NCI-H1694 treated with DMSO at 0.1 percent for 48 hours (cell line): ENCODE results near the gene PUS1.
"Not testable (repeated sequence)": the region's sequence is repeated elsewhere in the genome, so short reads cannot be mapped to it uniquely, and the experiment has no call there.

ENCODE experiments used
- DNase-seq: peaks from one replicate; lab custom pipeline; 2025; lab: John Stamatoyannopoulos, UW

The PUS1 gene

DNA sequence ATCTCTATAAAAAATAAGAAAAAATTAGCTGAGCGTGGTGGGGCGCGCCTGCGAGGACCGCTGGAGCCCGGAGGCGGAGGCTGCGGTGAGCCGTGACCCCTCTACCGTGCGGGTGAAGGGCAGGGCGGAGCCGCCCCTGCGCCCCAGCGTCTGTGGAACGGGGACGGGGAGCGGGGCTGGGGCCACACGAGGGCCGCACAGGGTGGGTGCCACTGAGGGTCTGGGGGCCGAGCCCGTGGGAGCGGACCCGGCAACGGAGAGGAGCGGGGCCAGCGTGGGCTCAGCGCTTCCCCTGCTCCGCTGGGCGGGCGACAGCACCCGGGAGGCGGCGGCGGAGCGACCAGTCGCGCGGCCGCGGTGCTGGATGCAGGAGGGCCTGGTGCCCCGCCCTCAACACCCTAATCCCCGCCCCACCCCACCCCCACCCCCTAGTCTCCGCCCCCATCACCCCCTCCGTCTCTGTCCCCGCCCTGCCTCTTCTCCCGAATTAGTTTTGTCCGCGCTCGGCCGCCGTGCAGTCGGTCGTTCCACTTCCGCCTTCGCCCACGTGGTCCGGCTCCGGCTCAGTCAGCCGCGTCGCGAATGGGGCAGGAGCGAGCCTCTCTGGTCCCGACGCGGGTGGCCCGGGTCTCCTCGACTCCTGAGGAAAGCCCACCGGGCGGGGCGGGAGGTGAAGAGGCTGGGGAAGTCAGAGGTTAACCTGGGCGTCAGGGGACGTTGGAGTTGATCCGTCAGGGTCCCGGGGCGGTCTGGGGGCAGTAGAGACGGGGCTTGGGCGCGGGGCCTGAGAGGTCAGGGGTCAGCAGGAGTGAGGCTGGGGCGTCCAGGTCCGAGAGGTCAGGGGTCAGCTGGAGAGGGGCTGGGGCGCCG lies at the start of gene PUS1:
TSS of gene PUS1 (plus strand) at position 566 of the 870 bp plus-strand sequence. CDS start 447 bp downstream, outside the sequence.
- peak; percentile 65 for DNase-seq

DNA sequence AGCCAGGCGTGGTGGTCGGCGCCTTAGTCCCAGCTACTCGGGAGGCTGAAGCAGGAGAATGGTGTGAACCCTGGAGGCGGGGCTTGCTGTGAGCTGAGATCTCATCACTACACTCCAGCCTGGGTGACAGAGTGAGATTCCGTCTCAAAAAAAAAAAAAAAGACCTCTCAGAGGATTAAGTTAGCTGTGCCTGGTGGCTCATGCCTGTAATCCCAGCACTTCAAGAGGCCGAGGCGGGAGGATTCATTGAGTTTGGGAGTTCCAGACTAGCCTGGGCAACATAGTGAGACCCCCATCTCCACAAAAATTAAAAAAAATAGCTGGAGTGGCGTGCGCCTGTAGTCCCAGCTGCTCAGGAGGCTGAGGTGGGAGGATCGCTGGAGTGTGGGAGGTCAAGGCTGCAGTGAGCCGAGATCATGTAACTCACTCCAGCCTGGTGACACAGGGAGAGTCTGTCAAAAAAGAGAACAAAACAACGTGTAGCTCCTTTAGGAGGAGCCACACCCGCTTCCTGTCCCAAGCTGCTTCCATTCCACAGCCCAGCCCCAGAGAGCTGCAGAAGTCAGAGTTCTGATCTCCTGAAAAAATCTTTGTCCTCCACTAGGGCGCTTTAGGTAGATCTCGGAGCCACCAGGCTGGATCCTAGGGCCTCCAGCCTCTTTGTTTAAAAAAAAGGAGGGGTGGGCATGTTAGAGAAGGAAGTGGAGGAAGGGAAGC lies 46.1 kb upstream of the PUS1 start:
- no peak for DNase-seq

DNA sequence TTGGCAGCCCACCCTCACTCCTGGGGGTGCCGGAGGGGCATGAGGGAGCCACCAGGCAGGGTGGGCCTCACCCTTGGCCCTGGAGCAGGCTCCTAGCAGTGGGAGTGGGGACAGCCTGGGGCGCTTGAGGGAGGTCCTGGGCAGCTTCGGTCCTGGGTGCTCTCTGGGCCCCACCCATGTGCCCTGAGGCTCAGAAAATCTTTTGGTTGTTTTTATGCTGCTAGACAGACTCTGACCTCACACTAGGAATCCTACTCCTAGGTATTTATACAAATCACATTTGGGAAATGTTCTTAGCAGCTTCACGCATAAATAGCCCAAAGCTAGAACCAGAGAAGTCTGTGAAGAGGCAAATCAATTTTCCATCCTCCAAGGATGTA lies 45.6 kb upstream of the PUS1 start:
- no peak for DNase-seq

DNA sequence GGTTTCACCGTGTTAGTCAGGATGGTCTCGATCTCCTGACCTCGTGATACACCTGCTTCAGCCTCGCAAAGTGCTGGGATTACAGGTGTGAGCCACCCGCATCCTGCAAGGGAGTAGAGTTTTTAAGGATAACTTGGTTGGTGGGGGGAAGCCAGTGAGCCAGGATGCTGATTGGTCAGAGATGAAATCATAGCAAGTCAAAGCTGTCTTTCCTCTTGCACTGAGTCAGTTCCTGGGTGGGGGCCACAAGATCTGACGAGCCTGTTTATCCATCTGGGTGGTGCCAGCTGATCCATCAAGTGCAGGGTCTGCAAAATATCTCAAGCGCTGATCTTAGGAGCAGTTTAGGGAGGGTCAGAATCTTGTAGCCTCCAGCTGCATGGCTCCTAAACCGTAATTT lies 44.0 kb upstream of the PUS1 start:
- not testable (repeated sequence) for DNase-seq

DNA sequence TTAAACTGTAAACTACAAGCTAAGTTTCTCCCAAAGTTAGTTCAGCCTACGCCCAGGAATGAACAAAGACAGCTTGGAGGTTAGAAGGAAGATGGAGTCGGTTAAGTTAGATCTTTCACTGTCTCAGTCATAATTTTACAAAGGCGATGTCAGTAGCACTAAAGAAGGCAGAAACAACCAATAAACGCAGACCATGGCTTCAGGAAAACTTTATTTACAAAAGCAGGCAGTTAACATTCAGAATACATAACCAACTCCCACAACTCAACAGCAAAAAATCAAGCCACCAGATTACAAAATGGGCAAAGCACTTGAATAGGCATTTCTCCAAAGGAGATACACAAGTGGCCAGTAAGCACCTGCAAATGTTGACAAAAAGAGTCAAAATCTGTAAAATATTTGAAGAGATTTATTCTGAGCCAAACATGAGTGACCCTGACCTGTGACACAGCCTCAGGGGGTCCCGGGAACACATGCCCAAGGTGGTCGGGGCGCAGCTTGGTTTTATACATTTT lies 43.5 kb upstream of the PUS1 start:
- no peak for DNase-seq

DNA sequence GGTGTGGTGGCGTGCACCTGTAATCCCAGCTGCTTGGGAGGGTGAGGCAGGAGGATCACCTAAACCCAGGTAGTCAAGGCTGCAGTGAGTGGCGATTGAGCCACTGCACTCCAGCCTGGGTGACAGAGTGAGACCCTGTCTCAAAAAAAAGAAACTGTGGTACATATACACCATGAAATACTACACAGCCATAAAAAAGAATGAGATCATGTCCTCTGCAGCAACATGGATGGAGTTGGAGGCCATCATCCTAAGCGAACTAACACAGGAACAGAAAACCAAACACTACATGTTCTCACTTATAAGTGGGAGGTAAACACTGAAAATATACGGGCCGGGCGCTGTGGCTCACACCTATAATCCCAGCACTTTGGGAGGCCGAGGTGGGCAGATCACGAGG lies 37.4 kb upstream of the PUS1 start:
- DNase-seq = not testable (repeated sequence)

DNA sequence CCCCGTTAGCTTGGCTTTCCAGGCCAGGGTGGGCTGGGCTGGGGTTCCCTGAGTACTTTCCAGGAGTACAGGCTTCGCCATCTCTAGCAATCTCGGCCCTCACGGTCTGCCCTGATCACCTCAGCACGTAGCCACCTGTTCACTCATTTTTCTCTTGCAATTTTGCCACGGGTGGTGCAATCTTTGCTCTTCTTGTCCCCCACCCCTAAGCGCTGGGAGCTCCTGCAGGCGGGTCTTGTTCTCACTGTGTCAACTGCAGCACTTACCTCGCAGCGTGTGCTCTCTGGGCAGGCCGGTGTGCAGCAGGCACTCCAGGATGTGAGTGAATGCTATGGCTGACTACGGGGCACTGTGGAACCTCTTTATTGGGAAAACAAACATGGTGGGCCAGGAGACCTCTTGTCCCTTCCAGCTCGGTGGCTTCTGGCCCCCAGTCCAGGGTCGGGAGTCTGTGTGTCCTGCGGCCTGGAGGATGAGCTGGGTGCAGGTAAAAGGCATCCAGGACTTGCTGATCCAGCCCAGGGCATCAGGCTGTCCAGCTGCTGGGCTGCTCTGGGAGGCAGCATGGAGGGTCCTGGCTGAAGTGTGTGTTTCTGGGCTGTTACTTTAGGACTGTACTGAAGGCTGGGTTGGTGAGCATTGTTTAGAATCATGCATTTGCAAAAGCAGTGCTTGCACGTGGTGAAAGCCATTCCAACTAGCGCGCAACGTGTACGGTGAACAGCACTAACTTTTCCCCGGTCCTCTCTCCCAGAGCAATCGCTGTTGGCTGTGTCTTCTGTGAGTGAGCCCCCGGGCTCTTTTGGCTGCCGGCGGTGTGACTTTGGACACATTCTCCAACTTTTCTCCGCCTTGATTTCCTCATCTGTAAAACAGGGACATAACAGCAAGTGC lies 36.1 kb upstream of the PUS1 start:
- DNase-seq = no peak

DNA sequence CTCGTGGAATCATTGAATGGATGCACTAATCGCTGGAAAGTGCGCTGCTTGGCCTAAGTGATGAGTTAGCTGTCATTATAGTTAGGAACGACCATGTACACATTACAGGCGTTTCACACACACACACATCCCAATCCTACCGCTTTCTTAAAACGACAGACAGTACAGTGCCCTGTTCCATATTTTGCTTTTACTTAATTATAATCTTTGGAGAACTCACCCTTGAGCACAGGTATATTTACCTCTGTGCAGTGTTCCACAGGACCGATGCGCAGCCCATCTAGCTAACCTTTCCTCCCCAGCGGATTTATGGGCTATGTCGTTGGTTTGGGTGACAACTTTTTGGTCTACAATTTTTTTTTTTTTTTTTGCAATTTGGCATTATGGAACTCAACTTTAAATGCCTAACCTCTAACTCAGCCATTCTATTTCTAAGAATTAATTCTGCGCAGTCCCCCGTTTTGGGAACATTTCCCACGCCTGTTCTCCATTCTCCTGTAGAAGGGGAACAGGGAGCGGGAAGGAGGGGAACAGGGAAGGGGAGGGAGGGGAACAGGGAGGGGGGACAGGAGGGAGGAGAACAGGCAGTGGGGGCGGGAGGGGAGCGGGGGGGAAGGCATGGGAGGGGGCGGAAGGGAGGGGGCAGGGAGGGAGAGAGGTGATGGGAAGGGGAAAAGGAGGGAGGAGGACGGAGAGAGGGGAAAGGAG lies 35.3 kb upstream of the PUS1 start:
- no peak for DNase-seq

DNA sequence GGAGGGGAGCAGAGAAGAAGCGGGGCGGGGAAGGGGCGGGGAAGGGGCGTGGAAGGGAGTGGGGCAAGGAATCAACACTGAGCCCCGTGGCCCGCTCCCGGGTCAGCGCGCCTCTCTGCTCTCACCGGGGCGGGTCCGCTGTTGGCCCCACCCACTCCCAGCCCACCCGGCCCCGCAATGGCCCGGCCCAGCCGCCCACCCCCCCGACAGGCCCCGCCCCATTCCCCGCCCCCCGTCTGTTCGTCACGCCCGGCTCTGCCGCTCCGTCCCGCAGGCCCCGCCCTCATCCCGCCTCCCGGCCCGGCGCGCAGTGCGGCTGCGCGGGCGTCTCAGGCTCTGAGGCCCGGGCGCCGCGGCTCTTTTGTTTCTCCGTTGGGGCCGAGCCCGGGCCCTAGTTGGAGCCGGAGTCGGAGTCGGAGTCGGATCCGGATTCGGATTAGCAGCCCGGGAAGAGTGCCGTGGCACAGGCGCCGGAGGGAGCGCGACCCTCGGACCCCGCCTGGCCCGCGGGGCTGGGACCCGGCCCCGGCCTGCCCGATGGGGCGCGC lies 34.7 kb upstream of the PUS1 start, which contains the start of gene ULK1:
TSS of gene ULK1 (plus strand) at position 310 of the 548 bp plus-strand sequence. CDS start 380 bp downstream, outside the sequence.
- peak; percentile 69 for DNase-seq

DNA sequence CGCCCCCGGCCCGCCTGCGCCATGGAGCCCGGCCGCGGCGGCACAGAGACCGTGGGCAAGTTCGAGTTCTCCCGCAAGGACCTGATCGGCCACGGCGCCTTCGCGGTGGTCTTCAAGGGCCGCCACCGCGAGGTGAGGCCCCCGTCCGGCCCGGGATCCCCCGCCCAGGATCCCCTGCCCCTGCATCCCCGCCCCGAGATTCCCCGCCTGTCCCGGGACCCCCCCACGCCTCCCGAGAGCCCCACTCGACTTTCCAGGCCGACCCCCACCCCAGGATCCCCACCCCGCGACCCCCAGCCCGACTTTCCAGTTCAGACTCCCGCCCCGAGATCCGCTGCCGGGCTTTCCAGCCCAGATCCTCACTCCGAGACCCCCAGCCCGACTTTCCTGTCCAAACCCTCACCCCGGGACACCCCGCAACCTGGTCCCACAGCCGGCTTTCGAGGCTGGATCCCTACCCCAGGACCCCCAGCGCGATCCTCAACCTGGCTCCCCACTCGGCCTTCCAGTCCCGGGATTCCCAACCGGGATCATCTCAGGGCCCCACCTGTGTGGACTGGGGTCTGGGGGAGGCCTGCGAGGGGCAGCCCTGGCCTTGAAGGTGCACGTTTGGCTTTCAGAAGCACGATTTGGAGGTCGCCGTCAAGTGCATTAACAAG lies 34.0 kb upstream of the PUS1 start:
- DNase-seq = no peak

DNA sequence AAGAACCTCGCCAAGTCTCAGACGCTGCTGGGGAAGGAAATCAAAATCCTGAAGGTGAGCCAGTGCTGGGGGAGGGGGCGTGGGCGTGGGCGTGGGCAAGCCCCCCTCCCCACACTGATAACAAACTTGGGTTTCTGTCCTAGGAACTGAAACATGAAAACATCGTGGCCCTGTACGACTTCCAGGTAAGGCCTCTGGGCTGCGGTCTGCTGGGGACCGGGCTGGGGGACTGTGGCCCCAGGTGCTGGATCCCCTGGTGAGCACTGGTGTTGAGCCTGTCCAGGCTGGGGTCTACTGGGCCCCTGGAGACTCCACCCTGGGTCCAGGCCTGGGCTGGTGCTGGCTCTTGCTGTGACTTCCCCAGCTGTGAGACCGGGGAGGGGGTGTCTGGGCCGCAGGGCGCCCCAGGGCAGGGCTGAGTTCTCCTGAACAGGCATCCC lies 33.4 kb upstream of the PUS1 start:
- no peak for DNase-seq

DNA sequence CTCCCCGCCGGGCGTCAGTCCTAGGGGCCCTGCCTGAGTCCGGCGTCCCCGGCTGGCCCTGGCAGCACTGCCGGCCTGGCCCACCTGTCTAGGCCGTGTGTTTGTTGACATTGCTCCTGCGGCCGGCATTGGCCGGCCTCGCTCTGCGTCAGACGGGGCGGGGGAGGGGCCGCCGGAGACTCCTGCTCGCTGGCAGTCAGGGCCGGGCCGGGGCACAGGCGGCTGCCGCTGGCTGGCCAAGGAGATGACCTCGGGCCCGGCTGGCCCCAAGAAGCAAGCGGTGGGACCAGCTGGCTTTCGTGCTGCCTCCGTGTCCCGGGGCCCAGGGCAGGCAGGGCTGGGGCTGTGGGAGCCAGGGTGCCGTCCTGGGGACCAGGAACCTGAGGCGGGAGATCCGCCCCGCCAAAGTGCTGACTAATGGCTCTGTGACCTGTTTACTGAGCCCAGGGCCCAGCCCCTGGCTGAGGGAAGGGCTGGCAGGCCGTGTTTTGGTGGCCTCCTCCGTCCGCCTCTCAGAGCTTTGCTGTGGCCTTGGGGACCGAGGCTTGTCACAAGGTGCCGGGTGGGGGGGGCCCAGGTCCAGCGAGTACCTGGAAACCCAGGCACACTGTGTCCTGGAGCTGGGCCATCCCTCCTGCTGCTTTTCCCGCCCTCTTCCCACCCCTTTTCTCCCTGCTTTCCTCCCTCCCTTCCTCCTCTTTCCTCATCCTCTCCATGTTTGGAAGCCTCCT lies 32.8 kb upstream of the PUS1 start:
- no peak for DNase-seq

DNA sequence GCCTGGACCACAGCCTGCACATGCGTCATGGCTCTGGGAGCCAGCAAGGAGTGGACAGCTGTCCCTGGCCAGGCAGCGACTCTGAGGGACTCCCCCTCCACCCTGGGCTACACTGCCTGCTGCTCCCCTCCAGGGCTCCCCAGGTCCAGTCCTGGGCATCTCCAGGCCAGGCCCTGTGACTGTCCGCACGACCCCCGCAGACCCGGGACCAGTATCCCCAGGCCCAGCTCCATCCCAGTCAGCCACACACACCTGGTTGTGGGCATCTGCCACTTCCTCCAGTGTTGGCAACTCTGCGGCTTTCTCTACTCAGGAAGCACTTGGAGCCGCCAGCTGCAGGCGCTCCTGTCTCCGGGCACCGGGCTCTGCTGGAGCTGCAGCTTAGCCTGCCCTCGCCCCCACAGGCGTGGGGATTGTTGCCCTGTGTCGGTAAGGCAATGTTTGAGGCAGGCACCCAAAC lies 32.2 kb upstream of the PUS1 start:
- no peak for DNase-seq

DNA sequence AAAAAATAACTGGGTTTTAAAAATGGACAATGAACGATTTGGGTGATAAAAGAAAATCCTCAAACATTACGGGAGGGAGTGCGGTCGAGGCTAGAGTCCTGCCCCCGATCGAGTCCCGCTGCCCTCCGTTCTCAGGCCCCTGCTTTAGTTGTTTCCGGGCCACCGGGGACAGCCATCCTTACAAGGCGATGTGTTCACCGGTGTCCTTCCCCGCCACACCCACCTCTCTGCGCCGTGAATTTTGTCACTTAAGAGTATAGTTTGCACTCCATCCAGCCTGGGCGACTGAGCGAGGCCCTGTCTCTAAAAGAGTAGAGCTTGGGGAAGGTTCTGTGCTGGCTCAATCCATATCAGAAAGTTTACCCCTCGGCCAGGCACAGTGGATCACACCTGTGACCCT lies 31.8 kb upstream of the PUS1 start:
- DNase-seq = no peak

DNA sequence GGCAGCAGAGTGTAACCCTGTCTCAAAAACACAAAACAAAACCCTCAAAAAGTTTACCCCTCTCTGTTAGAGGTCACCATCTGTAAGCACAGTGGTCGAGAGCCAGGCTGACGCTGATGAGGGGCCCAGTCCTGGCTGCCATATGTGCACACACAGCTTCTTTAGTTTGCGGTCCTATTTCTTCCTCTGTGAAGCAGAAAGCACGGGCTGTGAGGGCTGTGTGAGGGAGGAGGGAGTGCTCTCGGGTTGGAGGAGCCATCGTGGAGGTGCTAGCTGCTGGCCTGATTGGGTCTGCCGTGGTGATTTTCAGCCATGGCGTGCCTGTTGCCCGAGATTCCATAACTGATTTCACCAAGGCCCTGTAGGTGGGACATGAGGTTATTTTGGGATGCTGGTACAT lies 31.2 kb upstream of the PUS1 start:
- no peak for DNase-seq

DNA sequence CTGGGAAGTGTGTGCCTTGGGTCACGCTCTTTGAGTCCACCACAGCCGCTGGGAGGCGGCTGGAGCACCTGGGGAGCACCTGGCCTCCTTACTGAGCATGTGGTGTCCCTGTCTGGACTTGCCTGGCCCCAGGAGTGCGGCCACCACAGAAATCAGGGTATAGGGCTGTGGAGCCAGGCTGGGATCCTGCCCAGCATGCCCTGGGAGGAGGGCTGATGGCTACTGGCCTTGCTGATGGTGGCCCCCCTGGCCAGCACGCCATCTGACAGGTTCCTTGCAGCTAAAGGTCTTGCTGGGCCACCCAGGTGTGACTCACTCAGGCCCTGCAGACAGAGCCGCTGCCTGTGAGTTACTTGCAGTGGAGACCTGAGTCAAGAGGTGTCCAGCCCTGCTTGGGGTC lies 28.7 kb upstream of the PUS1 start:
- no peak for DNase-seq

DNA sequence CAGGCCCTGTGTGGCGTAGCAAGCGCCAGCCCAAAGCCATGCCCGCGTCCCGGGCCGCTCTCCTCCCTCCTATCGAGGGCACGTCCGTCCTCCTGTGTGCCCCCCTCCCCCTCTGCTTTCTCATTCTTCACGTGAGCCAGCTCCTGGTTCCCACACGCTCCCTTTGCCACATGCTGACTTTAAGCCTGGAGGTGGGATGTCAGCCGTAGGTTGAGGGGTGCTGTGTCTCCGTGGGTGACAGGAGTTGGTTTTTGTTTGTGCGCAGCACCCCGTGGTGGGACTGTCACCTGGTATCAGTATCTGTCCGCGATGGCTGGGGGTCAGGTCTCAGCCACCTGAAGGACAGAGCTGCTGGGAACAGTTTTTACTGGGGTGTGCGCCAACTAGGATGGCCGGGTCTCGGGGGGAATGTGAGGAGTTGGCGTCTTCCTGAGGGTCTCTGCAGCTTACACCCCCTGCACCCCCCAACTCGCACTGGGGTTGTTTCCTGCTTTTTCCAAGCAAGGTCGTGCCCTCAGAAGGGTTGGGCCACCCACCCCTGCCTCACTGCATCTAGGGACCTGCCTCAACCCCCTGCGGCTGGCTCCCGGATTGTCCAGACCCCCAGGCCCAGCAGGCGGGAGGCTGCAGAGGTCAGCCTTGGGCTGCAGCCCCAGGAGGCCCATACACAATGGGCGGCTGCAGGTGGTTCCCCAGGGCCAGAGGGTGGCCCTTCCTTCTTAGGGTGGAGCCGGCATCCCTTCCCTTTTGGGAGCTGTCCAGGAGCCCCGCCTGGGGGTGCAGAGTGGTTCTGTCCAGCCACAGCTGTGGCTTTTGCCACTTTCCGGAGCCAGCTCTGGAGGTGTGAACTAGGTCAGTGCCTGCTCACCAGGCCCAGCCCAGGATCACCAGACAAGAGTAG lies 27.4 kb upstream of the PUS1 start:
- DNase-seq = no peak
